K562 treated with DMSO at 1 percent for 48 hours (cell line): ENCODE results near the gene UGT1A8. TPM values are rescaled to one million over a fixed set of nuclear protein-coding genes. Genes with fewer than 3 reads are reported as not detected.

Experiments used
- total RNA-seq: library from RNA; unstranded; fragments of 300-600 nt; gene quantifications from 2 replicates; pipeline ENCODE4 v1.2.3, GENCODE V29; 2022; ENCODE audit warnings: low replicate concordance; ENCODE audit errors: extremely low read depth

The UGT1A8 gene
- not detected in 2 replicates for total RNA-seq

GRCh38 chr2:233617476-233617875 is at the start of gene UGT1A8:
Gene UGT1A8, plus strand, starts transcription at chr2:233617633. Its CDS starts 75 bp downstream, at chr2:233617708.

GRCh38 chr2:233636306-233636705 is 18.9 kb downstream of the UGT1A8 start, which contains the start of gene UGT1A10:
Gene UGT1A10, plus strand, starts transcription at chr2:233636448. Its CDS starts 75 bp downstream, at chr2:233636523.

DNA sequence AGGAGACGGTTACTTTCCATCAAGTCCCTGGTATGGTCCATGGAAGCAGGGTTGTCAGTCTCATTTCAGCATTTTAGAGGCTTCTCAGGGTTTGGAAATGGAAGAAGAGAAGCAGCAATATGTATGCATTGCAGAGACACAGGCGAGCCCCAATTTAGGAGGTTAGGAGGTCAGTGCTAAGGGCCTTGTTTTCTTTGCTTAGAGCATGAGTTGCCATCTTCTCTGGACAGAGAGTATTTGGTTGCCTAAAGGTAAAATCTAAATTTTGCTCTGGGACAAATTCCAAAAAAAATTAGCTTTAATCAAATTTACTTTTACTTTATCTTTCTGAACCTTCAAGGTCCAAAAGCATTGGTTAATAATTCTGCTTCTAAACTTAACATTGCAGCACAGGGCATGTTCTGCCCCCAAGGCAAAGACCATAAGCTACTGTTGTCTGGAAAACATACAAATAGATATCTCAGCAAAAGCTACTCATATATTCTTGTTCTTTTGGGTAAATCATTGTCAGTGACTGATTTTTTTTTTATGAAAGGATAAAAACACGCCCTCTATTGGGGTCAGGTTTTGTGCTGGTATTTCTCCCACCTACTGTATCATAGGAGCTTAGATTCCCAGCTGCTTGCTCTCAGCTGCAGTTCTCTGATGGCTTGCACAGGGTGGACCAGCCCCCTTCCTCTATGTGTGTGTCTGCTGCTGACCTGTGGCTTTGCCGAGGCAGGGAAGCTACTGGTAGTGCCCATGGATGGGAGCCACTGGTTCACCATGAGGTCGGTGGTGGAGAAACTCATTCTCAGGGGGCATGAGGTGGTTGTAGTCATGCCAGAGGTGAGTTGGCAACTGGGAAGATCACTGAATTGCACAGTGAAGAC is 54.1 kb downstream of the UGT1A8 start, which contains the start of gene UGT1A9:
Gene UGT1A9, plus strand, starts transcription at position 609 of the 872 bp plus-strand sequence. Its CDS starts 37 bp downstream, at position 646.

DNA sequence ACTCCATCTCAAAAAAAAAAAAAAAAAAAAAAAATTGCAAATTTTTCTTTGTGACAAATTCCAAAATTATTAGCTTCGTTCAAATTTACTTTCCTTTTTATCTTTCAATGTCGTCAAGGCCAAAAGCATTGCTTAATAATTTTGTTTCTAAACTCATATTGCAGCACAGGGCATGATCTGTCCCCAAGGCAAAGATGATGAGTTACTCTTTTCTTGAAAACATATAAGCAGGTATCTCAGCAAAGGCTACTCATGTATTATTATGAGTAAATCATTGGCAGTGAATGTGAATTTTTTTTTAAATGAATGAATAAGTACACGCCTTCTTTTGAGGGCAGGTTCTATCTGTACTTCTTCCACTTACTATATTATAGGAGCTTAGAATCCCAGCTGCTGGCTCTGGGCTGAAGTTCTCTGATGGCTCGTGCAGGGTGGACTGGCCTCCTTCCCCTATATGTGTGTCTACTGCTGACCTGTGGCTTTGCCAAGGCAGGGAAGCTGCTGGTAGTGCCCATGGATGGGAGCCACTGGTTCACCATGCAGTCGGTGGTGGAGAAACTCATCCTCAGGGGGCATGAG is 64.2 kb downstream of the UGT1A8 start, which contains the start of gene UGT1A7:
Gene UGT1A7, plus strand, starts transcription at position 381 of the 579 bp plus-strand sequence. Its CDS starts 37 bp downstream, at position 418.

GRCh38 chr2:233692648-233693047 is 75.2 kb downstream of the UGT1A8 start, which contains the start of gene UGT1A6:
Gene UGT1A6, plus strand, starts transcription at chr2:233692890. Its CDS starts 115 bp downstream, at chr2:233693005.

DNA sequence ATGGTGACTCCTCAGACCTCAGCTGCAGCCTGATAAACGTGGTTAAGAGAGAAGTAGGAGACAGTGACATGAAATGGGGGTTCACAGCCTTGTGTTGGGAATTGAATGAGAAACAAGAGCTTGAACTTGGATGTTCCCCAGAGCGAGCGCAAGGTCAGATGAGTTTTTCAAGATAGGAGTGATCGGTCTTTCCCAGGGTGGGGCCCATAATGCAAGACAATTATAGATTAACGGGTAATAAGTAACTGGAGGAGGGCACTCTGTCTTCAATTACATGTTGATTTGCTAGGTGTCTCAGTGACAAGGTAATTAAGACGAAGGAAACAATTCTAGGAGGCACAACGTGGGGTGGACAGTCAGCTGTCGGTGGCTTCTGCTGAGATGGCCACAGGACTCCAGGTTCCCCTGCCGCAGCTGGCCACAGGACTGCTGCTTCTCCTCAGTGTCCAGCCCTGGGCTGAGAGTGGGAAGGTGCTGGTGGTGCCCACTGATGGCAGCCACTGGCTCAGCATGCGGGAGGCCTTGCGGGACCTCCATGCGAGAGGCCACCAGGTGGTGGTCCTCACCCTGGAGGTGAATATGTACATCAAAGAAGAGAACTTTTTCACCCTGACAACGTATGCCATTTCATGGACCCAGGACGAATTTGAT is 95.3 kb downstream of the UGT1A8 start, which contains the start of gene UGT1A5:
Gene UGT1A5, plus strand, starts transcription at position 297 of the 651 bp plus-strand sequence. Its CDS starts 85 bp downstream, at position 382.

GRCh38 chr2:233718552-233718951 is 101.1 kb downstream of the UGT1A8 start, which contains the start of gene UGT1A4:
Gene UGT1A4, plus strand, starts transcription at chr2:233718736. Its CDS starts 85 bp downstream, at chr2:233718821.

DNA sequence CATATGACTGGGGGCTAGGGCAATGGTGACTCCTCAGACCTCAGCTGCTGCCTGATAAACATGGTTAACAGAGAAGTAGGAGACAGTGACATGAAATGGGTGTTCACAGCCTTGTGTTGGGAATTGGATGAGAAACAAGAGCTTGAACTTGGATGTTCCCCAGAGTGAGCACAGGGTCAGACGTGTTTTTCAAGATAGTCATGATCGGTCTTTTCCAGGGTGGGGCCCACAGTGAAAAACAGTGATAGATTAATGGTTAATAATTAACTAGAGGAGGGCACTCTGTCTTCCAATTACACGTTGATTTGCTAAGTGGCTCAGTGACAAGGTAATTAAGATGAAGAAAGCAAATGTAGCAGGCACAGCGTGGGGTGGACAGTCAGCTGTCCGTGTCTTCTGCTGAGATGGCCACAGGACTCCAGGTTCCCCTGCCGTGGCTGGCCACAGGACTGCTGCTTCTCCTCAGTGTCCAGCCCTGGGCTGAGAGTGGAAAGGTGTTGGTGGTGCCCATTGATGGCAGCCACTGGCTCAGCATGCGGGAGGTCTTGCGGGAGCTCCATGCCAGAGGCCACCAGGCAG is 111.4 kb downstream of the UGT1A8 start, which contains the start of gene UGT1A3:
Gene UGT1A3, plus strand, starts transcription at position 320 of the 579 bp plus-strand sequence. Its CDS starts 85 bp downstream, at position 405.

DNA sequence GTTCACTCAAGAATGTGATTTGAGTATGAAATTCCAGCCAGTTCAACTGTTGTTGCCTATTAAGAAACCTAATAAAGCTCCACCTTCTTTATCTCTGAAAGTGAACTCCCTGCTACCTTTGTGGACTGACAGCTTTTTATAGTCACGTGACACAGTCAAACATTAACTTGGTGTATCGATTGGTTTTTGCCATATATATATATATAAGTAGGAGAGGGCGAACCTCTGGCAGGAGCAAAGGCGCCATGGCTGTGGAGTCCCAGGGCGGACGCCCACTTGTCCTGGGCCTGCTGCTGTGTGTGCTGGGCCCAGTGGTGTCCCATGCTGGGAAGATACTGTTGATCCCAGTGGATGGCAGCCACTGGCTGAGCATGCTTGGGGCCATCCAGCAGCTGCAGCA is 142.6 kb downstream of the UGT1A8 start, which contains the start of gene UGT1A1:
Gene UGT1A1, plus strand, starts transcription at position 228 of the 400 bp plus-strand sequence. Its CDS starts 18 bp downstream, at position 246.

DNA sequence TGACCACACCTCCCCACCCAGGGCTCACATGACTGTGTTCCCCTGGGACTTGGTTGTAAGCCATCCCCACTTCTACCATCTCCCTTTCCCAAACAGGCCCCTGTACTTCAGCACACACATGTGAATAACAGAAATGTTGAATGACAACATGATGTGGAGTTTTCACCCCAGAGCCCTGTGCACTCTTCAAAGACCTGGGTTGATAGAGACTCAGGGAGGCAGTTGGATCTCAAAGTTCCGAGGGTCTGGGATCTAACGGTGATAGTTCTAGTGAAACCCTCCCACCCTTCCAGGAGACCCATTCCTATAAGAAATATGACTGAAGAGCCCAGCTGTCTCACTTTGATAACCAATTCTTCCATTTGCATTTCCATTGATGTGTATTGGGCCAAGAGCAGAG is 160.6 kb downstream of the UGT1A8 start, which contains the start of gene MROH2A:
Gene MROH2A, plus strand, starts transcription at position 301 of the 400 bp plus-strand sequence. CDS start 1,029 bp downstream, outside the sequence.

Other genes with a start within 250 kb of the UGT1A8 start
- not detected in 2 replicates for gene USP40, start 50.9 kb upstream of the UGT1A8 start, total RNA-seq
- not detected in 2 replicates for gene UGT1A10, start 18.8 kb downstream of the UGT1A8 start, total RNA-seq
- gene UGT1A9, start 54.3 kb downstream of the UGT1A8 start, total RNA-seq = not detected in 2 replicates
- gene UGT1A7, start 64.3 kb downstream of the UGT1A8 start, total RNA-seq = not detected in 2 replicates
- not detected in 2 replicates for gene UGT1A6, start 75.3 kb downstream of the UGT1A8 start, total RNA-seq
- gene UGT1A5, start 95.3 kb downstream of the UGT1A8 start, total RNA-seq = not detected in 2 replicates
- not detected in 2 replicates for gene UGT1A4, start 101.1 kb downstream of the UGT1A8 start, total RNA-seq
- not detected in 2 replicates for gene UGT1A3, start 111.4 kb downstream of the UGT1A8 start, total RNA-seq
- gene UGT1A1, start 142.6 kb downstream of the UGT1A8 start, total RNA-seq = not detected in 2 replicates
- gene MROH2A, start 160.7 kb downstream of the UGT1A8 start, total RNA-seq = not detected in 2 replicates
- gene HJURP, start 236.9 kb downstream of the UGT1A8 start, total RNA-seq = not detected in 2 replicates